ENCODE measurements around the gene PRRT1B. TPM values are rescaled to one million over a fixed set of nuclear protein-coding genes. Genes with fewer than 3 reads are reported as not detected.

The PRRT1B gene
- total RNA-seq, 6 donors from 2014 or later, result 1.8 to 10.5 (median 8.0) TPM

DNA sequence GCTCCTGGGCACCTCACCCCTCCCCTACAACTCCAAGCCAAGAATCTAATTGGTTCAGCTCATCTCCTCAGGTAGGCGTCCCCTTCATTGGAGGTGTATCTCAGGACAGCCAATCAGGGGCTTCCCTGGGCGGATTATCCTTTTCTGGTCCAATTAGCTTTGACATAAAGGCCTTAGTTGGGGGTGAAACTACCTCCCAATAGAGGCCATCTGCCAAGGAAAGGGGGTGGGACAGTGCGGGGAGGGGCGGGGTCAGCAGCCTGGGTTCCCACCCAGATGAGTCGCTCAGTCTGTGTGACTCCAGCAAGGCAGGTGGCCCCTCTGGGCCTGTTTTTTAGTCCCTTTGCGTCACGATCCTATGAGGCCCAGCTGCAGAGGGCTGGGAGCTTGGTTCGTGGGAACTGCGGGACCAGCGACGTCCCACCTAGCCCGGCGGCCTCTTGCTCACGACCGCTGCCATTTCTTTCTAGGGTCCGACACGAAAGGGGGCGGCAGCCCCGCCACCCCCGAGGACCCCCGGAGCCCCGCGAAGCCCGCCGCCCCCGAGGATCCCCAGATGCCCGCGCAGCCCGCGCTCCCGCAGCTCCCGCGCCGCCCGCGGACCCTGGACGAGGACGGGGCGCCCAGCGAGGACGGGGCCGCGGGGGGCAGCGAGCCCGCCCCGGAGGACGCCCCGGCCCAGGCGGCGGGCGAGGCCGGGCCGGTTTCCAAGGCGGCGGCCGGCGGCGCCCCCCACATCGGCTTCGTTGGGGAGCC, 8.9 kb downstream of the PRRT1B start:
- Histone ChIP-seq H3K4me3 (no peak overlapping the region), H3K4me1 (no peaks in the 10 kb centered on the region), H3K9me3 (no peaks in the 10 kb centered on the region), H3K36me3 (no peaks in the 10 kb centered on the region), H3K27ac (no peak overlapping the region), H3K27me3 (peaks cover 0 to 17% (median 4%) of the 10 kb centered on the region in 4 donors)
- ATAC-seq (ENCODE audit: low FRiP score in 2 of 2) (no peak), DNase-seq (peak in 1 of 2 donors; percentile 73)
- 48 to 81% methylated on average over 6 to 17 of the region's 60 CpGs for WGBS, 2 donors
- no peak for TF ChIP-seq POLR2AphosphoS5 (IDR thresholded peaks at IDR 0.05)
- no peak for TF ChIP-seq POLR2A (IDR thresholded peaks at IDR 0.05)
- no peak for TF ChIP-seq EP300 (IDR thresholded peaks at IDR 0.05)
- TF ChIP-seq, protein P1, sequence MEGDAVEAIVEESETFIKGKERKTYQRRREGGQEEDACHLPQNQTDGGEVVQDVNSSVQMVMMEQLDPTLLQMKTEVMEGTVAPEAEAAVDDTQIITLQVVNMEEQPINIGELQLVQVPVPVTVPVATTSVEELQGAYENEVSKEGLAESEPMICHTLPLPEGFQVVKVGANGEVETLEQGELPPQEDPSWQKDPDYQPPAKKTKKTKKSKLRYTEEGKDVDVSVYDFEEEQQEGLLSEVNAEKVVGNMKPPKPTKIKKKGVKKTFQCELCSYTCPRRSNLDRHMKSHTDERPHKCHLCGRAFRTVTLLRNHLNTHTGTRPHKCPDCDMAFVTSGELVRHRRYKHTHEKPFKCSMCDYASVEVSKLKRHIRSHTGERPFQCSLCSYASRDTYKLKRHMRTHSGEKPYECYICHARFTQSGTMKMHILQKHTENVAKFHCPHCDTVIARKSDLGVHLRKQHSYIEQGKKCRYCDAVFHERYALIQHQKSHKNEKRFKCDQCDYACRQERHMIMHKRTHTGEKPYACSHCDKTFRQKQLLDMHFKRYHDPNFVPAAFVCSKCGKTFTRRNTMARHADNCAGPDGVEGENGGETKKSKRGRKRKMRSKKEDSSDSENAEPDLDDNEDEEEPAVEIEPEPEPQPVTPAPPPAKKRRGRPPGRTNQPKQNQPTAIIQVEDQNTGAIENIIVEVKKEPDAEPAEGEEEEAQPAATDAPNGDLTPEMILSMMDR (IDR thresholded peaks at IDR 0.05), result no peak

- DNase-seq (peak in 1 of 2 donors; percentile 82), ATAC-seq (ENCODE audit: low FRiP score in 2 of 2) (no peak)
- WGBS, 2 donors, result 60 to 63% methylated on average over 43 to 52 of the region's 54 CpGs
- TF ChIP-seq, protein P1 (IDR thresholded peaks at IDR 0.05), result no peak
- no peak for TF ChIP-seq POLR2AphosphoS5 (IDR thresholded peaks at IDR 0.05)
- Histone ChIP-seq H3K27ac (no peak overlapping the region), H3K27me3 (peaks cover 0 to 17% (median 4%) of the 10 kb centered on the region in 4 donors), H3K9me3 (no peaks in the 10 kb centered on the region), H3K4me1 (no peaks in the 10 kb centered on the region), H3K4me3 (no peak overlapping the region), H3K36me3 (no peaks in the 10 kb centered on the region)
Observed at GRCh38 chr9:131554843-131555351, 9.6 kb downstream of the PRRT1B start.

DNA sequence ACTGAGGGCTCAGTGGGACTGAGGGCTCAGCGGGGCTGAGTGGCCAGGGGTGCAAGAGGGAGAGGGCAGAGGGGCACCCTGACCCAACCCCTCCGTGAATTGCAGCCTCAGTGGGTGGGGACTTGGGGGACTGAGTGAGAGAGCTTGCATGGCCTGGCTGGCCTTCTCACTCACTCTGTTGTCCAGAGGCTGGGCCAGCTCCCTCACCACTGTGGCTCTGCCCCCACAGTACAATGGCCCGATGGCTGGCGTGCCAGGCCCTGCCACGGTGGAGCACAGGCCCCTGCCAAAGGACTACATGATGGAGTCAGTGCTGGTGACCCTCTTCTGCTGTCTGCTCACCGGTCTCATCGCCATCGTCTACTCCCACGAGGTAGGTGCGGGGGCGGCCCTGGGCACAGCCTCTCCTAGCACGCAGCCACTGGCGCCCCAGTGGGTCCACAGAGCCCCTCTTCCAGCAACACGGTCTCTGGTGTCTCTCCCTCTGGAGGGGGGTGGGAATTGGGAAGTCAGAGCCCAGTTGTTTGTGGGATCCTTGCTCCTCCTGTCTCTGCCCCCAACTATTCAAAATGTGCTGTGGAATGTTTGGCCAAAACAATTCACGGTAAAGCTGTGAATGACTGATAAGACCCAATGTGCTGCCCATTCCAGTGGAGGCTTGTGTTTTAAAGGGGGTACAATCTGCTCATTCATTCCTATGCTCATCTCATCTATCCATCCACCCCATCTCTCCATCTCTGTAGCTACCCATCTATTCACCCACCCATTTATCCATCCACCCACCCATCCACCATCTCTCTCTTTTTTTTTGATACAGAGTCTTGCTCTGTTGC, 10.7 kb downstream of the PRRT1B start:
- no peaks in the 10 kb centered on the region for H3K4me1 ChIP-seq
- no peaks in the 10 kb centered on the region for H3K36me3 ChIP-seq
- no peak overlapping the region for H3K4me3 ChIP-seq
- WGBS, 2 donors, result 51 to 92% methylated on average over 3 to 15 of the region's 15 CpGs
- TF ChIP-seq, protein P1 (IDR thresholded peaks at IDR 0.05), result no peak
- no peak for TF ChIP-seq POLR2A (IDR thresholded peaks at IDR 0.05)
- no peak for TF ChIP-seq EP300 (IDR thresholded peaks at IDR 0.05)
- no peak for TF ChIP-seq POLR2AphosphoS5 (IDR thresholded peaks at IDR 0.05)
- ATAC-seq (ENCODE audit: low FRiP score in 2 of 2) (peak in 1 of 2 donors; percentile 50), DNase-seq (peak in 1 of 2 donors; percentile 70)
- no peak overlapping the region for H3K27ac ChIP-seq
- no peaks in the 10 kb centered on the region for H3K9me3 ChIP-seq
- H3K27me3 ChIP-seq, result peaks cover 0 to 17% (median 4%) of the 10 kb centered on the region in 4 donors

GRCh38 chr9:131557855-131558548, 12.7 kb downstream of the PRRT1B start:
- no peak for TF ChIP-seq POLR2A (IDR thresholded peaks at IDR 0.05)
- no peak for TF ChIP-seq POLR2AphosphoS5 (IDR thresholded peaks at IDR 0.05)
- TF ChIP-seq, protein P1 (IDR thresholded peaks at IDR 0.05), result no peak
- TF ChIP-seq EP300 (IDR thresholded peaks at IDR 0.05), result no peak
- no peaks in the 10 kb centered on the region for H3K36me3 ChIP-seq
- DNase-seq (peak in 1 of 2 donors; percentile 61), ATAC-seq (ENCODE audit: low FRiP score in 2 of 2) (no peak)
- no peak overlapping the region for H3K4me3 ChIP-seq
- no peaks in the 10 kb centered on the region for H3K9me3 ChIP-seq
- H3K27ac ChIP-seq, result no peak overlapping the region
- peaks cover 0 to 17% (median 4%) of the 10 kb centered on the region in 4 donors for H3K27me3 ChIP-seq
- no peaks in the 10 kb centered on the region for H3K4me1 ChIP-seq
- 77 to 94% methylated on average over 13 to 25 of the region's 25 CpGs for WGBS, 2 donors
